ENCODE measurements around the gene PNMA6F. TPM values are rescaled to one million over a fixed set of nuclear protein-coding genes. Genes with fewer than 3 reads are reported as not detected.

PNMA6F gene
- total and polyA plus RNA-seq, 2 donors from 2014 or later, result not detected

DNA sequence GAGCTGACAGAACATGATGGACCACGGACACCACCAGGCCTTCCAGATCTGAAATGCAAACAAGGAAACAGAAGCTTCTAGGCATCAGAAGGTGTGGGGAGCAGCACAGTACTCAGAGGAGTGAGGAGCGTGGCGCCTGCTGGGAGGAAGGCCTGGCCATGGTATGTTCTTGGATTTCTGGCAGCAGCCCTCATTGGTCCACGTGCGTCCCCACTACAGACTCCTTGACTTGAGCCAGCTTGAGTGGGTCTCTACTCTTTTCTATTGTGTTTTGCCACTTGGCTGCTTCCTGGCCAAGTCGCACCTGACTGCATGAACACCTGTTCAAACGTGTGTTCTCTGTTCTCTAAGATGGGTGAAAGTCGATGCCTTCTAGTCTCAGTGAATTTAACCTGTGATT, 30.4 kb upstream of the PNMA6F start:
- no peaks in the 10 kb centered on the region for H3K27me3 ChIP-seq (ENCODE audit: control insufficient read depth, insufficient read depth, low read length)
- intact Hi-C loops (cut with DNase I), result no loop called here
- DNase-seq, result no peak
- no peak overlapping the region for H3K9ac ChIP-seq (ENCODE audit: low read length in 3 of 3)
- H3K27ac ChIP-seq (ENCODE audit: low read depth in 2 of 2, low read length in 2 of 2), result no peak overlapping the region
- TF ChIP-seq, protein P1, sequence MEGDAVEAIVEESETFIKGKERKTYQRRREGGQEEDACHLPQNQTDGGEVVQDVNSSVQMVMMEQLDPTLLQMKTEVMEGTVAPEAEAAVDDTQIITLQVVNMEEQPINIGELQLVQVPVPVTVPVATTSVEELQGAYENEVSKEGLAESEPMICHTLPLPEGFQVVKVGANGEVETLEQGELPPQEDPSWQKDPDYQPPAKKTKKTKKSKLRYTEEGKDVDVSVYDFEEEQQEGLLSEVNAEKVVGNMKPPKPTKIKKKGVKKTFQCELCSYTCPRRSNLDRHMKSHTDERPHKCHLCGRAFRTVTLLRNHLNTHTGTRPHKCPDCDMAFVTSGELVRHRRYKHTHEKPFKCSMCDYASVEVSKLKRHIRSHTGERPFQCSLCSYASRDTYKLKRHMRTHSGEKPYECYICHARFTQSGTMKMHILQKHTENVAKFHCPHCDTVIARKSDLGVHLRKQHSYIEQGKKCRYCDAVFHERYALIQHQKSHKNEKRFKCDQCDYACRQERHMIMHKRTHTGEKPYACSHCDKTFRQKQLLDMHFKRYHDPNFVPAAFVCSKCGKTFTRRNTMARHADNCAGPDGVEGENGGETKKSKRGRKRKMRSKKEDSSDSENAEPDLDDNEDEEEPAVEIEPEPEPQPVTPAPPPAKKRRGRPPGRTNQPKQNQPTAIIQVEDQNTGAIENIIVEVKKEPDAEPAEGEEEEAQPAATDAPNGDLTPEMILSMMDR (IDR thresholded peaks at IDR 0.05; ENCODE audit: borderline replicate concordance, extremely low read depth, insufficient read depth), result no peak
- FAIRE-seq, result no peak
- no peak overlapping the region for H3K4me3 ChIP-seq (ENCODE audit: low read length in 3 of 3)
- no peaks in the 10 kb centered on the region for H3K9me3 ChIP-seq (ENCODE audit: control insufficient read depth in 2 of 3, insufficient read depth in 1 of 3, low read length in 3 of 3)
- H3K36me3 ChIP-seq (ENCODE audit: control insufficient read depth in 2 of 3, insufficient read depth in 3 of 3, low read length in 3 of 3), result peaks cover 0 to 11% (median 6%) of the 10 kb centered on the region in 3 donors
- no peaks in the 10 kb centered on the region for H3K4me1 ChIP-seq (ENCODE audit: control insufficient read depth in 2 of 3, insufficient read depth in 2 of 3, low read depth in 1 of 3, low read length in 3 of 3)

GRCh38 chrX:153349952-153350351, 28.4 kb upstream of the PNMA6F start:
- no peak overlapping the region for H3K27ac ChIP-seq (ENCODE audit: low read depth in 2 of 2, low read length in 2 of 2)
- DNase-seq (no peak), FAIRE-seq (no peak)
- no peaks in the 10 kb centered on the region for H3K9me3 ChIP-seq (ENCODE audit: control insufficient read depth in 2 of 3, insufficient read depth in 1 of 3, low read length in 3 of 3)
- TF ChIP-seq, protein P1 (IDR thresholded peaks at IDR 0.05; ENCODE audit: borderline replicate concordance, extremely low read depth, insufficient read depth), result no peak
- no peaks in the 10 kb centered on the region for H3K4me1 ChIP-seq (ENCODE audit: control insufficient read depth in 2 of 3, insufficient read depth in 2 of 3, low read depth in 1 of 3, low read length in 3 of 3)
- no peak overlapping the region for H3K4me3 ChIP-seq (ENCODE audit: low read length in 3 of 3)
- no peaks in the 10 kb centered on the region for H3K27me3 ChIP-seq (ENCODE audit: control insufficient read depth, insufficient read depth, low read length)
- no peak overlapping the region for H3K9ac ChIP-seq (ENCODE audit: low read length in 3 of 3)
- H3K36me3 ChIP-seq (ENCODE audit: control insufficient read depth in 2 of 3, insufficient read depth in 3 of 3, low read length in 3 of 3), result peaks cover 0 to 11% (median 10%) of the 10 kb centered on the region in 3 donors
- intact Hi-C loops (cut with DNase I), result no loop called here

DNA sequence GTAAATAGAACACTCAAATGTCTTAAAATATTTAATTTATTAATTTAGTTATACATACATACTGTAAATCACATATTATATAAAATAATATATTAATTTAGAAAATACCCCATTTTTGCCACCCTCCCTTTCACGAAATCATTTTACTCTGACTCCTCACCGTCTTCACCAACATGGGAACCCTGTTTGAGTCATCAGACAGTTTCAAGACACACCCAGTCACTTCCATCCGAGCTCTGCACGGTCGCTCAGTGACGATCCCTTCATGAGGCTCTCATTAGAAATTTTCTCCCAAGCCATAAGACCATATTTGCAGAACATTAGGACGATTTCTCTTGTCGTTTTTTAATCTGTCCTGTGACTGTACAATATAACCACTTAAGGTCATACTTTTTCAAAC, 26.9 kb upstream of the PNMA6F start:
- Histone ChIP-seq H3K4me3 (ENCODE audit: low read length in 3 of 3) (no peak overlapping the region), H3K9ac (ENCODE audit: low read length in 3 of 3) (no peak overlapping the region), H3K27ac (ENCODE audit: low read depth in 2 of 2, low read length in 2 of 2) (no peak overlapping the region), H3K9me3 (ENCODE audit: control insufficient read depth in 2 of 3, insufficient read depth in 1 of 3, low read length in 3 of 3) (no peaks in the 10 kb centered on the region), H3K36me3 (ENCODE audit: control insufficient read depth in 2 of 3, insufficient read depth in 3 of 3, low read length in 3 of 3) (peaks cover 0 to 17% (median 13%) of the 10 kb centered on the region in 3 donors), H3K27me3 (ENCODE audit: control insufficient read depth, insufficient read depth, low read length) (no peaks in the 10 kb centered on the region), H3K4me1 (ENCODE audit: control insufficient read depth in 2 of 3, insufficient read depth in 2 of 3, low read depth in 1 of 3, low read length in 3 of 3) (no peaks in the 10 kb centered on the region)
- TF ChIP-seq, protein P1 (IDR thresholded peaks at IDR 0.05; ENCODE audit: borderline replicate concordance, extremely low read depth, insufficient read depth), result no peak
- intact Hi-C loops (cut with DNase I), result no loop called here
- FAIRE-seq, result no peak
- no peak for DNase-seq

- Histone ChIP-seq H3K4me3 (ENCODE audit: low read length in 3 of 3) (no peak overlapping the region), H3K9me3 (ENCODE audit: control insufficient read depth in 2 of 3, insufficient read depth in 1 of 3, low read length in 3 of 3) (no peaks in the 10 kb centered on the region), H3K36me3 (ENCODE audit: control insufficient read depth in 2 of 3, insufficient read depth in 3 of 3, low read length in 3 of 3) (peaks cover 0 to 17% (median 13%) of the 10 kb centered on the region in 3 donors), H3K27me3 (ENCODE audit: control insufficient read depth, insufficient read depth, low read length) (no peaks in the 10 kb centered on the region), H3K9ac (ENCODE audit: low read length in 3 of 3) (no peak overlapping the region), H3K27ac (ENCODE audit: low read depth in 2 of 2, low read length in 2 of 2) (no peak overlapping the region), H3K4me1 (ENCODE audit: control insufficient read depth in 2 of 3, insufficient read depth in 2 of 3, low read depth in 1 of 3, low read length in 3 of 3) (no peaks in the 10 kb centered on the region)
- intact Hi-C loops (cut with DNase I), result no loop called here
- no peak for FAIRE-seq
- TF ChIP-seq, protein P1 (IDR thresholded peaks at IDR 0.05; ENCODE audit: borderline replicate concordance, extremely low read depth, insufficient read depth), result no peak
- no peak for DNase-seq
Observed at GRCh38 chrX:153347530-153347929, 26.0 kb upstream of the PNMA6F start.

Measured in kidney (tissue), 14 donors.